H9 (cell line): ENCODE data around the gene ZNF665. TPM values are rescaled to one million over a fixed set of nuclear protein-coding genes. Genes with fewer than 3 reads are reported as not detected.
A peak's percentile ranks its signal among the peaks of the same experiment; 100 is the strongest.
"Not testable (repeated sequence)": the region's sequence is repeated elsewhere in the genome, so short reads cannot be mapped to it uniquely, and the experiment has no call there.

Experiments used
- DNase-seq: peaks from one replicate; pipeline ENCODE4 v3.0.0-alpha.2; 2017
- H2AFZ ChIP-seq: one replicate; pipeline ENCODE4 v1.6.1; 2013; ENCODE audit warnings: mild to moderate bottlenecking, low read length, control low read depth, moderate library complexity
- H2AK5ac ChIP-seq: 2 replicates; pipeline ENCODE4 v1.6.1; 2013; ENCODE audit warnings: low read length, control low read depth, mixed read lengths; ENCODE audit not compliant: insufficient read length
- H2BK120ac ChIP-seq: one replicate; pipeline ENCODE4 v1.6.1; 2013; ENCODE audit warnings: low read depth, mild to moderate bottlenecking, low read length, control low read depth, inconsistent platforms; ENCODE audit not compliant: poor library complexity, severe bottlenecking
- H2BK12ac ChIP-seq: 2 replicates; pipeline ENCODE4 v1.6.1; 2013; ENCODE audit warnings: low read length, control low read depth, mixed read lengths, low read depth; ENCODE audit not compliant: insufficient read length
- H2BK15ac ChIP-seq: 2 replicates; pipeline ENCODE4 v1.6.1; 2013; ENCODE audit warnings: low read depth, low read length, control low read depth
- H2BK20ac ChIP-seq: one replicate; pipeline ENCODE4 v1.6.1; 2013; ENCODE audit warnings: low read depth, mild to moderate bottlenecking, low read length, control low read depth, inconsistent platforms; ENCODE audit not compliant: poor library complexity, severe bottlenecking
- H2BK5ac ChIP-seq: 2 replicates; pipeline ENCODE4 v1.6.1; 2013; ENCODE audit warnings: low read length, control low read depth, mixed read lengths; ENCODE audit not compliant: insufficient read length
- H3K14ac ChIP-seq: 2 replicates; pipeline ENCODE4 v1.6.1; 2013; ENCODE audit warnings: low read length, control low read depth; ENCODE audit not compliant: insufficient read depth
- H3K18ac ChIP-seq: 2 replicates; pipeline ENCODE4 v1.6.1; 2013; ENCODE audit warnings: low read depth, mild to moderate bottlenecking, mixed read lengths, low read length, control low read depth; ENCODE audit not compliant: insufficient read length
- H3K23ac ChIP-seq: 2 replicates; pipeline ENCODE4 v1.6.1; 2013; ENCODE audit warnings: low read length, control low read depth, mixed read lengths, low read depth; ENCODE audit not compliant: insufficient read length
- H3K23me2 ChIP-seq: 2 replicates; pipeline ENCODE4 v1.6.1; 2013; ENCODE audit warnings: low read depth, mild to moderate bottlenecking, mixed read lengths, low read length, control low read depth; ENCODE audit not compliant: insufficient read length, poor library complexity, severe bottlenecking
- H3K27ac ChIP-seq: 2 replicates; pipeline ENCODE4 v1.5.1; 2013; ENCODE audit warnings: low read length, control low read depth, mixed read lengths, low read depth; ENCODE audit not compliant: insufficient read length
- H3K27me3 ChIP-seq: 2 replicates; pipeline ENCODE4 v1.6.1; 2013; ENCODE audit warnings: low read length, control low read depth, inconsistent platforms; ENCODE audit not compliant: insufficient read depth
- H3K4ac ChIP-seq: 2 replicates; pipeline ENCODE4 v1.6.1; 2013; ENCODE audit warnings: low read depth, mild to moderate bottlenecking, control low read depth, inconsistent platforms, low read length, moderate library complexity
- H3K4me1 ChIP-seq: 2 replicates; pipeline ENCODE4 v1.6.1; 2013; ENCODE audit warnings: low read length, control low read depth, inconsistent platforms; ENCODE audit not compliant: insufficient read depth
- H3K4me2 ChIP-seq: 2 replicates; pipeline ENCODE4 v1.6.1; 2013; ENCODE audit warnings: low read length, control low read depth, mixed read lengths; ENCODE audit not compliant: insufficient read length, insufficient read depth
- H3K56ac ChIP-seq: 2 replicates; pipeline ENCODE4 v1.6.1; 2013; ENCODE audit warnings: low read depth, mild to moderate bottlenecking, mixed read lengths, low read length, control low read depth; ENCODE audit not compliant: insufficient read length
- H3K79me1 ChIP-seq: 2 replicates; pipeline ENCODE4 v1.6.1; 2013; ENCODE audit warnings: low read depth, mild to moderate bottlenecking, moderate library complexity, low read length, control low read depth, inconsistent platforms; ENCODE audit not compliant: insufficient read depth, poor library complexity, severe bottlenecking
- H3K79me2 ChIP-seq: 2 replicates; pipeline ENCODE4 v1.6.1; 2013; ENCODE audit warnings: low read length, control low read depth, inconsistent platforms; ENCODE audit not compliant: insufficient read depth
- H3K9ac ChIP-seq: 2 replicates; pipeline ENCODE4 v1.6.1; 2013; ENCODE audit warnings: low read length, control low read depth, mixed read lengths; ENCODE audit not compliant: insufficient read length; ENCODE audit errors: extremely low read depth
- H3K9me3 ChIP-seq: one replicate; pipeline ENCODE4 v1.6.1; 2013; ENCODE audit warnings: low read depth, low read length, inconsistent platforms; ENCODE audit not compliant: control insufficient read depth
- H3T11ph ChIP-seq: one replicate; pipeline ENCODE4 v1.6.1; 2013; ENCODE audit warnings: mild to moderate bottlenecking, low read length, control low read depth, inconsistent platforms
- H4K20me1 ChIP-seq: one replicate; pipeline ENCODE4 v1.6.1; 2013; ENCODE audit not compliant: control insufficient read depth, insufficient read length, insufficient read depth
- H4K5ac ChIP-seq: 2 replicates; pipeline ENCODE4 v1.6.1; 2013; ENCODE audit warnings: low read depth, mild to moderate bottlenecking, mixed read lengths, low read length, control low read depth; ENCODE audit not compliant: insufficient read length
- H4K8ac ChIP-seq: replicated peaks from 2 replicates; pipeline ENCODE4 v1.6.1; 2013; ENCODE audit warnings: low read length, control low read depth, mixed read lengths, low read depth; ENCODE audit not compliant: insufficient read length
- H4K91ac ChIP-seq: 2 replicates; pipeline ENCODE4 v1.6.1; 2013; ENCODE audit warnings: low read depth, mild to moderate bottlenecking, moderate library complexity, mixed read lengths, low read length, control low read depth; ENCODE audit not compliant: insufficient read length
- H3K27ac Mint-ChIP-seq, 3 experiments: 2 replicates in 2 of 3; 3 replicates in 1 of 3; pipeline ENCODE4 v1.8.0; 2020 to 2021; ENCODE audit warnings: mixed read lengths in 3 of 3, mild to moderate bottlenecking in 1 of 3, moderate library complexity in 1 of 3
- H3K27me3 Mint-ChIP-seq: 2 replicates; pipeline ENCODE4 v1.8.0; 2021; ENCODE audit warnings: low read depth, mild to moderate bottlenecking, moderate library complexity, mixed read lengths
- H3K36me3 Mint-ChIP-seq, 3 experiments: 2 replicates in 2 of 3; 3 replicates in 1 of 3; pipeline ENCODE4 v1.8.0; 2020 to 2021; ENCODE audit warnings: low read depth in 3 of 3, mixed read lengths in 3 of 3; ENCODE audit not compliant: insufficient read depth in 1 of 3
- H3K4me1 Mint-ChIP-seq, 2 experiments: 2 replicates each; pipeline ENCODE4 v1.8.0; 2020; ENCODE audit warnings: mixed read lengths in 2 of 2
- H3K4me3 Mint-ChIP-seq, 2 experiments: 2 replicates in 1 of 2; 3 replicates in 1 of 2; pipeline ENCODE4 v1.8.0; 2020 to 2021; ENCODE audit warnings: mild to moderate bottlenecking in 2 of 2, mixed read lengths in 2 of 2, moderate library complexity in 1 of 2
- H3K9me3 Mint-ChIP-seq, 2 experiments: 2 replicates in 1 of 2; 3 replicates in 1 of 2; pipeline ENCODE4 v1.8.0; 2020; ENCODE audit warnings: mild to moderate bottlenecking in 2 of 2, mixed read lengths in 2 of 2, moderate library complexity in 1 of 2
- WGBS: extraction: QIAGEN DNeasy Blood & Tissue Kit; methylation state at CpG from one replicate; pipeline ENCODE4 v1.1.7; 2013; ENCODE audit warnings: missing lambda C conversion rate, low lambda C conversion rate, mixed read lengths; ENCODE audit not compliant: insufficient read length; ENCODE audit errors: extremely low coverage; 5-methylcytosine and 5-hydroxymethylcytosine counted together
- total RNA-seq: library from RNA; stranded (reverse); gene quantifications from 2 replicates; pipeline ENCODE4 v1.2.1, GENCODE V29; 2021
- TF ChIP-seq, protein P1 (sequence below): fragments of 200-600 bp; sonication (generic); conservative IDR thresholded peaks from 3 replicates; pipeline ENCODE4 v1.8.0; 2021; ENCODE audit warnings: antibody characterized with exemption, mild to moderate bottlenecking

The ZNF665 gene
- total RNA-seq, 1 experiment from 2014 or later = 3.7 TPM

DNA sequence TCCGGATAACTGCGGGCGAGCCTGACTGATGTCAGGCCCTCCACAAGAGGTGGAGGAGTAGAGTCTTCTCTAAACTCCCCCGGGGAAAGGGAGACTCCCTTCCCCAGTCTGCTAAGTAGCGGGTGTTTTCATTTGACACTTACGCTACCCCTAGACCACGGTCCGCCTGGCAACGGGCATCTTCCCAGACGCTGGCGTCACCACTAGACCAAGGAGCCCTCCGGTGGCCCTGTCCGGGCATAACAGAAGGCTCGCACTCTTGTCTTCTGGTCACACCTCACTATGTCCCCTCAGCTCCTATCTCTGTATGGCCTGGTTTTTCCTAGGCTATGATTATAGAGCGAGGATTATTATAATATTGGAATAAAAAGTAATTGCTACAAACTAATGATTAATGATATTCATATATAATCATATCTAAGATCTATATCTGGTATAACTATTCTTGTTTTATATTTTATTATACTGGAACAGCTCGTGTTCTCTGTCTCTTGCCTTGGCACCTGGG lies 3.4 kb downstream of the ZNF665 start:
- Mint-ChIP-seq H3K27me3 (peaks cover 11% of the 10 kb centered on the region), H3K9me3 (peaks cover 5 to 11% of the 10 kb centered on the region in 2 experiments), H3K36me3 (peaks cover 16 to 26% (median 19%) of the 10 kb centered on the region in 3 experiments), H3K4me1 (peaks cover 12 to 13% of the 10 kb centered on the region in 2 experiments)
- WGBS = no CpG with 5 or more reads among the region's 16 CpGs
- H3K9me3 ChIP-seq, H3K56ac ChIP-seq, H2AFZ ChIP-seq, H2BK5ac ChIP-seq, H3K23ac ChIP-seq, H2BK120ac ChIP-seq, H3T11ph ChIP-seq, H3K27ac Mint-ChIP-seq, H4K91ac ChIP-seq, H4K8ac ChIP-seq, H3K27me3 ChIP-seq, H2AK5ac ChIP-seq, H4K20me1 ChIP-seq, H2BK12ac ChIP-seq, H3K4ac ChIP-seq, H3K18ac ChIP-seq, H4K5ac ChIP-seq, H3K27ac ChIP-seq, H3K79me1 ChIP-seq, H2BK15ac ChIP-seq, H3K14ac ChIP-seq, H2BK20ac ChIP-seq, H3K4me3 Mint-ChIP-seq, H3K79me2 ChIP-seq, H3K4me1 ChIP-seq, H3K9ac ChIP-seq, H3K4me2 ChIP-seq: not testable (repeated sequence)
- TF ChIP-seq, protein P1, sequence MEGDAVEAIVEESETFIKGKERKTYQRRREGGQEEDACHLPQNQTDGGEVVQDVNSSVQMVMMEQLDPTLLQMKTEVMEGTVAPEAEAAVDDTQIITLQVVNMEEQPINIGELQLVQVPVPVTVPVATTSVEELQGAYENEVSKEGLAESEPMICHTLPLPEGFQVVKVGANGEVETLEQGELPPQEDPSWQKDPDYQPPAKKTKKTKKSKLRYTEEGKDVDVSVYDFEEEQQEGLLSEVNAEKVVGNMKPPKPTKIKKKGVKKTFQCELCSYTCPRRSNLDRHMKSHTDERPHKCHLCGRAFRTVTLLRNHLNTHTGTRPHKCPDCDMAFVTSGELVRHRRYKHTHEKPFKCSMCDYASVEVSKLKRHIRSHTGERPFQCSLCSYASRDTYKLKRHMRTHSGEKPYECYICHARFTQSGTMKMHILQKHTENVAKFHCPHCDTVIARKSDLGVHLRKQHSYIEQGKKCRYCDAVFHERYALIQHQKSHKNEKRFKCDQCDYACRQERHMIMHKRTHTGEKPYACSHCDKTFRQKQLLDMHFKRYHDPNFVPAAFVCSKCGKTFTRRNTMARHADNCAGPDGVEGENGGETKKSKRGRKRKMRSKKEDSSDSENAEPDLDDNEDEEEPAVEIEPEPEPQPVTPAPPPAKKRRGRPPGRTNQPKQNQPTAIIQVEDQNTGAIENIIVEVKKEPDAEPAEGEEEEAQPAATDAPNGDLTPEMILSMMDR = peak; percentile 44; the same call in 2 of the 3 replicates
- peaks cover 14% of the 10 kb centered on the region for H3K23me2 ChIP-seq
- peak; percentile 32 for DNase-seq
